OCI-LY7 (cell line): Measurements from ENCODE around the gene RGL1.

Experiments used
- EZH2phosphoT487 ChIP-seq: fragments of 200-600 bp; sonication (generic); IDR thresholded peaks from 2 replicates; pipeline ENCODE4 v1.6.1; 2018; ENCODE audit warnings: low read depth, borderline replicate concordance, mild to moderate bottlenecking, mixed run types, antibody characterized with exemption, low read length, moderate library complexity, mixed read lengths
- TF ChIP-seq, protein P1 (sequence below): fragments of 200-600 bp; sonication (generic); conservative IDR thresholded peaks from 2 replicates; pipeline ENCODE4 v1.5.1; 2014; ENCODE audit warnings: mild to moderate bottlenecking, antibody characterized with exemption, low read length, moderate library complexity, mixed read lengths

GRCh38 chr1:183934314-183934713, 129.4 kb downstream of the RGL1 start:
- TF ChIP-seq, protein P1, sequence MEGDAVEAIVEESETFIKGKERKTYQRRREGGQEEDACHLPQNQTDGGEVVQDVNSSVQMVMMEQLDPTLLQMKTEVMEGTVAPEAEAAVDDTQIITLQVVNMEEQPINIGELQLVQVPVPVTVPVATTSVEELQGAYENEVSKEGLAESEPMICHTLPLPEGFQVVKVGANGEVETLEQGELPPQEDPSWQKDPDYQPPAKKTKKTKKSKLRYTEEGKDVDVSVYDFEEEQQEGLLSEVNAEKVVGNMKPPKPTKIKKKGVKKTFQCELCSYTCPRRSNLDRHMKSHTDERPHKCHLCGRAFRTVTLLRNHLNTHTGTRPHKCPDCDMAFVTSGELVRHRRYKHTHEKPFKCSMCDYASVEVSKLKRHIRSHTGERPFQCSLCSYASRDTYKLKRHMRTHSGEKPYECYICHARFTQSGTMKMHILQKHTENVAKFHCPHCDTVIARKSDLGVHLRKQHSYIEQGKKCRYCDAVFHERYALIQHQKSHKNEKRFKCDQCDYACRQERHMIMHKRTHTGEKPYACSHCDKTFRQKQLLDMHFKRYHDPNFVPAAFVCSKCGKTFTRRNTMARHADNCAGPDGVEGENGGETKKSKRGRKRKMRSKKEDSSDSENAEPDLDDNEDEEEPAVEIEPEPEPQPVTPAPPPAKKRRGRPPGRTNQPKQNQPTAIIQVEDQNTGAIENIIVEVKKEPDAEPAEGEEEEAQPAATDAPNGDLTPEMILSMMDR, result no peak
- TF ChIP-seq EZH2phosphoT487, result no peak
